Endothelial cell of umbilical vein (primary cell): ENCODE results near the gene ANGPT4. TPM values are rescaled to one million over a fixed set of nuclear protein-coding genes. Genes with fewer than 3 reads are reported as not detected.

Experiments
- BruUV-seq: library from RNA; stranded (reverse); fragments of 400-500 nt; replicated peaks from 2 replicates; lab custom pipeline; 2021; lab: Mats Ljungman, UMichigan
- CTCF ChIA-PET: fragments of 300-600, 350-600 bp; sonication (Branson Sonifier 250); formaldehyde crosslinking; loops from one replicate; lab custom pipeline; 2021; ENCODE audit warnings: antibody characterized with exemption, inconsistent platforms; lab: Charles Lee
- POLR2A ChIA-PET: fragments of 300-600, 350-600 bp; sonication (Branson Sonifier 250); formaldehyde crosslinking; loops from one replicate; lab custom pipeline; 2021; ENCODE audit warnings: antibody characterized with exemption, inconsistent platforms; lab: Charles Lee
- DNase-seq: peaks from one replicate; pipeline ENCODE4 v3.0.0-alpha.2; 2011; ENCODE audit warnings: low read depth, low spot score
- FAIRE-seq: peaks from 2 replicates; lab custom pipeline; 2011; peaks lifted over from hg19 to GRCh38; lab: Jason Lieb, UNC
- H2AFZ ChIP-seq: 2 replicates; pipeline ENCODE4 v1.6.0; 2012; ENCODE audit warnings: low read depth, low read length, control low read depth, inconsistent platforms
- H3K27ac ChIP-seq: 2 replicates; pipeline ENCODE4 v1.5.1; 2011; ENCODE audit warnings: low read depth, mild to moderate bottlenecking, control low read depth, low read length, moderate library complexity; ENCODE audit not compliant: insufficient read depth
- H3K27me3 ChIP-seq, 2 experiments: 2 replicates each; pipeline versions ENCODE4 v1.6.0 to v1.6.1; 2011; ENCODE audit warnings: low read length in 2 of 2, mixed read lengths in 1 of 2; ENCODE audit not compliant: control insufficient read depth in 2 of 2, insufficient read depth in 2 of 2
- H3K36me3 ChIP-seq, 2 experiments: 2 replicates in 1 of 2; 3 replicates in 1 of 2; pipeline ENCODE4 v1.5.1; 2011; ENCODE audit warnings: low read length in 2 of 2, mild to moderate bottlenecking in 1 of 2, moderate library complexity in 1 of 2; ENCODE audit not compliant: control insufficient read depth in 2 of 2, insufficient read depth in 2 of 2; ENCODE audit errors: extremely low read depth in 1 of 2
- H3K4me1 ChIP-seq: 3 replicates; pipeline ENCODE4 v1.5.1; 2011; ENCODE audit warnings: mild to moderate bottlenecking, low read length; ENCODE audit not compliant: control insufficient read depth, insufficient read depth; ENCODE audit errors: extremely low read depth
- H3K4me2 ChIP-seq: 2 replicates; pipeline ENCODE4 v1.6.1; 2011; ENCODE audit warnings: low read length, control low read depth, mixed read lengths; ENCODE audit not compliant: insufficient read depth
- H3K4me3 ChIP-seq, 3 experiments: fragments of 200-600 bp in 1 of 3; sonication (generic), shearing (Covaris generic) in 1 of 3; replicated peaks in 1 of 3; 2 replicates each; pipeline ENCODE4 v1.5.1; 2011 to 2016; ENCODE audit warnings: control low read depth in 3 of 3, low read length in 3 of 3, mild to moderate bottlenecking in 2 of 3, inconsistent platforms in 1 of 3, low read depth in 1 of 3, moderate library complexity in 1 of 3; ENCODE audit not compliant: insufficient read depth in 1 of 3
- H3K79me2 ChIP-seq: 2 replicates; pipeline ENCODE4 v1.6.0; 2012; ENCODE audit warnings: low read length, inconsistent platforms; ENCODE audit not compliant: control insufficient read depth, insufficient read depth
- H3K9ac ChIP-seq: replicated peaks from 2 replicates; pipeline ENCODE3; 2011; ENCODE audit warnings: low read length, control low read depth; ENCODE audit not compliant: insufficient read depth; ENCODE audit errors: extremely low read depth
- H3K9me1 ChIP-seq: replicated peaks from 3 replicates; pipeline ENCODE4 v1.6.0; 2011; ENCODE audit warnings: mild to moderate bottlenecking, low read length; ENCODE audit not compliant: control insufficient read depth, insufficient read depth; ENCODE audit errors: extremely low read depth
- H3K9me3 ChIP-seq: replicated peaks from 2 replicates; pipeline ENCODE4 v1.5.1; 2012; ENCODE audit warnings: low read length, inconsistent platforms; ENCODE audit not compliant: control insufficient read depth, insufficient read depth
- H4K20me1 ChIP-seq: replicated peaks from 2 replicates; pipeline ENCODE3; 2011; ENCODE audit warnings: mild to moderate bottlenecking, low read length; ENCODE audit not compliant: control insufficient read depth, insufficient read depth; ENCODE audit errors: extremely low read depth
- CTCF ChIP-seq, 2 donors: IDR thresholded peaks; 1 replicate in 1 of 2; 2 replicates in 1 of 2; pipeline ENCODE4 v1.5.1; 2011; ENCODE audit warnings: low read length in 2 of 2, mild to moderate bottlenecking in 2 of 2, moderate library complexity in 2 of 2, control low read depth in 1 of 2, inconsistent platforms in 1 of 2, low read depth in 1 of 2; ENCODE audit not compliant: insufficient read depth in 1 of 2; ENCODE audit errors: extremely low read depth in 1 of 2
- EZH2 ChIP-seq: IDR thresholded peaks from 2 replicates; pipeline ENCODE4 v1.6.1; 2012; ENCODE audit warnings: borderline replicate concordance, low read depth, mild to moderate bottlenecking, moderate library complexity, low read length, inconsistent platforms; ENCODE audit not compliant: severe bottlenecking
- FOS ChIP-seq: IDR thresholded peaks from 2 replicates; pipeline ENCODE4 v1.6.1; 2011; ENCODE audit warnings: mild to moderate bottlenecking, low read length, moderate library complexity, borderline replicate concordance; ENCODE audit not compliant: insufficient read depth
- GATA2 ChIP-seq: IDR thresholded peaks from 2 replicates; pipeline ENCODE4 v1.7.0; 2011; ENCODE audit warnings: low read depth, mild to moderate bottlenecking, moderate library complexity, mixed read lengths, low read length; ENCODE audit not compliant: insufficient read length, insufficient read depth
- JUN ChIP-seq: IDR thresholded peaks from 2 replicates; pipeline ENCODE4 v1.6.1; 2011; ENCODE audit warnings: borderline replicate concordance, low read depth; ENCODE audit not compliant: insufficient read length, insufficient read depth
- MAX ChIP-seq: IDR thresholded peaks from 2 replicates; pipeline ENCODE4 v1.6.1; 2011; ENCODE audit not compliant: insufficient read depth, insufficient read length
- MYC ChIP-seq: IDR thresholded peaks from one replicate; pipeline ENCODE4 v1.6.1; 2011; ENCODE audit warnings: mild to moderate bottlenecking, low read depth, low read length
- POLR2A ChIP-seq: IDR thresholded peaks from 2 replicates; pipeline ENCODE4 v1.6.1; 2012; ENCODE audit warnings: low read depth, mild to moderate bottlenecking, control low read depth, low read length
- POLR2AphosphoS5 ChIP-seq: IDR thresholded peaks from 2 replicates; pipeline ENCODE4 v1.6.1; 2012; ENCODE audit warnings: low read depth, mild to moderate bottlenecking, control low read depth, low read length, moderate library complexity; ENCODE audit not compliant: insufficient read depth
- dilution Hi-C: fragments of 300-500 bp; cut with MboI; formaldehyde crosslinking; loops from one replicate; pipeline ENCODE4 v1.15.0; 2019; ENCODE audit warnings: low sequenced_read_pairs; ENCODE audit not compliant: extremely low pct_ligation_motif_present
- intact Hi-C: fragments of 100-400 bp; cut with micrococcal nuclease; formaldehyde crosslinking; loops from one replicate; pipeline ENCODE4 v1.10.0; 2022
- polyA plus RNA-seq, 4 experiments: library from polyadenylated mRNA; depleted of rRNA in 3 of 4; stranded (reverse) in 3 of 4; unstranded in 1 of 4; fragments of >200 nt; gene quantifications; 2 replicates each; pipeline versions ENCODE4 v1.2.1 to v1.2.3, GENCODE V29; 2011 to 2012; ENCODE audit warnings: missing spikeins in 1 of 4
- total RNA-seq: library from RNA; stranded (reverse); gene quantifications from 2 replicates; pipeline ENCODE4 v1.2.3, GENCODE V29; 2021

ANGPT4 gene
- total and polyA plus RNA-seq, 2 donors (not counting 3 experiments of a cell fraction or from before 2014, with no cell fraction given): not detected

DNA sequence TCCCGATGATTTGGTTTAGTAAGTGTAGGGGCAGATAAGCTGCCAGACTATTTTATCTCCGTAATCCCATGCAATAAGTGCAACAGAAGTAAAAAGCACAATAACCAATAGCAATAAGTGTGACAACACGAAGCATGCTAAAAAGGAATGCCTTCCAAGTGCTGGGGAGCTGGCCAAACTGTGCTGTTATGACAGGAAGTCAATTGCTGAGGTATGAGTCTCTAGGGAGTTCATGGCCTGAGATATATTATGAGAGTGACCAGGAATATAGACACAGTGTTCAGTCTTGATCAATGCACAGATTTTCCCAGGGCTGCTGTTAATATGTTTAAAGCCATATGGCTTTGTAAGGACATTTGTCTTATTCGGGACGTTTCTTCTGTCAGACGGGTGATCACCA is 10.5 kb upstream of the ANGPT4 start:
- Histone ChIP-seq H3K9ac (no peak overlapping the region), H3K36me3 (no peaks in the 10 kb centered on the region), H3K4me2 (no peak overlapping the region), H4K20me1 (no peaks in the 10 kb centered on the region), H3K27ac (no peak overlapping the region), H3K27me3 (no peaks in the 10 kb centered on the region), H3K4me3 (no peak overlapping the region), H3K9me1 (no peaks in the 10 kb centered on the region), H3K4me1 (no peaks in the 10 kb centered on the region), H3K79me2 (no peaks in the 10 kb centered on the region), H3K9me3 (no peaks in the 10 kb centered on the region), H2AFZ (no peak overlapping the region)
- DNase-seq: no peak
- intact Hi-C loops: no loop called here
- ChIA-PET POLR2A (no interaction called here), CTCF (no interaction called here)
- BruUV-seq: no TSS peak
- dilution Hi-C loops: no loop called here
- no peak for FAIRE-seq
- TF ChIP-seq FOS (no peak), CTCF (IDR thresholded peaks at IDR 0.05; ENCODE audit: extremely low read depth in 1 of 2, insufficient read depth in 1 of 2, low read depth in 1 of 2, low read length in 2 of 2) (no peak), POLR2AphosphoS5 (no peak), MAX (no peak), JUN (no peak)

- TF ChIP-seq JUN (no peak), MAX (no peak), CTCF (IDR thresholded peaks at IDR 0.05; ENCODE audit: extremely low read depth in 1 of 2, insufficient read depth in 1 of 2, low read depth in 1 of 2, low read length in 2 of 2) (no peak), FOS (no peak), POLR2A (no peak), POLR2AphosphoS5 (no peak), GATA2 (no peak), MYC (no peak), EZH2 (no peak)
- H3K27me3 ChIP-seq: no peaks in the 10 kb centered on the region
- ChIA-PET POLR2A (no interaction called here), CTCF (no interaction called here)
- no peak for FAIRE-seq
- no peak overlapping the region for H3K27ac ChIP-seq
- no TSS peak for BruUV-seq
- no peak overlapping the region for H2AFZ ChIP-seq
- dilution Hi-C loops: no loop called here
- no peaks in the 10 kb centered on the region for H3K79me2 ChIP-seq
- H3K9me3 ChIP-seq: no peaks in the 10 kb centered on the region
- no peaks in the 10 kb centered on the region for H3K36me3 ChIP-seq
- no peak overlapping the region for H3K4me3 ChIP-seq
- intact Hi-C loops: no loop called here
- H3K4me1 ChIP-seq: no peaks in the 10 kb centered on the region
- no peak overlapping the region for H3K4me2 ChIP-seq
- H3K9me1 ChIP-seq: no peaks in the 10 kb centered on the region
- DNase-seq: no peak
- H4K20me1 ChIP-seq: no peaks in the 10 kb centered on the region
- H3K9ac ChIP-seq: no peak overlapping the region
Measured at GRCh38 chr20:925516-925915, 9.4 kb upstream of the ANGPT4 start.
